ENCODE data around the gene LIFR.

LIFR gene

GRCh38 chr5:38466424-38467189 is 89.8 kb downstream of the LIFR start:
- no peak for DNase-seq (ENCODE audit: low read depth, low spot score)

- DNase-seq (ENCODE audit: low read depth, low spot score) = no peak
Measured at GRCh38 chr5:38465702-38466423, 90.6 kb downstream of the LIFR start.

- no peak for DNase-seq (ENCODE audit: low read depth, low spot score)
Measured at GRCh38 chr5:38465061-38465460, 91.4 kb downstream of the LIFR start.

- no peak for DNase-seq (ENCODE audit: low read depth, low spot score)
Measured at GRCh38 chr5:38463634-38464521, 92.6 kb downstream of the LIFR start.

- DNase-seq (ENCODE audit: low read depth, low spot score) = no peak
Measured at GRCh38 chr5:38462976-38463633, 93.3 kb downstream of the LIFR start.

- DNase-seq (ENCODE audit: low read depth, low spot score) = no peak
Measured at GRCh38 chr5:38458174-38458573, 98.3 kb downstream of the LIFR start.

GRCh38 chr5:38456657-38457399 is 99.6 kb downstream of the LIFR start:
- no peak for DNase-seq (ENCODE audit: low read depth, low spot score)

- DNase-seq (ENCODE audit: low read depth, low spot score) = no peak
Measured at GRCh38 chr5:38455796-38456330, 100.6 kb downstream of the LIFR start.

- no peak for DNase-seq (ENCODE audit: low read depth, low spot score)
Measured at GRCh38 chr5:38453921-38454320, 102.5 kb downstream of the LIFR start.

- DNase-seq (ENCODE audit: low read depth, low spot score) = no peak
Measured at GRCh38 chr5:38453506-38453905, 102.9 kb downstream of the LIFR start.

GRCh38 chr5:38452201-38452600 is 104.2 kb downstream of the LIFR start:
- DNase-seq (ENCODE audit: low read depth, low spot score) = no peak

GRCh38 chr5:38451074-38451725 is 105.2 kb downstream of the LIFR start:
- DNase-seq (ENCODE audit: low read depth, low spot score) = no peak

- no peak for DNase-seq (ENCODE audit: low read depth, low spot score)
Measured at GRCh38 chr5:38450627-38451026, 105.8 kb downstream of the LIFR start.

- no peak for DNase-seq (ENCODE audit: low read depth, low spot score)
Measured at GRCh38 chr5:38448568-38449350, 107.7 kb downstream of the LIFR start.

- DNase-seq (ENCODE audit: low read depth, low spot score) = no peak
Measured at GRCh38 chr5:38447786-38448185, 108.7 kb downstream of the LIFR start.

- no peak for DNase-seq (ENCODE audit: low read depth, low spot score)
Measured at GRCh38 chr5:38447056-38447455, 109.4 kb downstream of the LIFR start.

- no peak for DNase-seq (ENCODE audit: low read depth, low spot score)
Measured at GRCh38 chr5:38446029-38446522, 110.4 kb downstream of the LIFR start.

- DNase-seq (ENCODE audit: low read depth, low spot score) = no peak
Measured at GRCh38 chr5:38445374-38446028, 110.9 kb downstream of the LIFR start.

- DNase-seq (ENCODE audit: low read depth, low spot score) = no peak
Measured at GRCh38 chr5:38443390-38443789, 113.1 kb downstream of the LIFR start.
